HPDE6-E6E7 (cell line): ENCODE results near the gene DDX3Y.

ENCODE experiments used
- DNase-seq: peaks from one replicate; pipeline ENCODE4 v3.0.0; 2011; ENCODE audit warnings: missing footprints; ENCODE audit errors: extremely low spot score

The DDX3Y gene

DNA sequence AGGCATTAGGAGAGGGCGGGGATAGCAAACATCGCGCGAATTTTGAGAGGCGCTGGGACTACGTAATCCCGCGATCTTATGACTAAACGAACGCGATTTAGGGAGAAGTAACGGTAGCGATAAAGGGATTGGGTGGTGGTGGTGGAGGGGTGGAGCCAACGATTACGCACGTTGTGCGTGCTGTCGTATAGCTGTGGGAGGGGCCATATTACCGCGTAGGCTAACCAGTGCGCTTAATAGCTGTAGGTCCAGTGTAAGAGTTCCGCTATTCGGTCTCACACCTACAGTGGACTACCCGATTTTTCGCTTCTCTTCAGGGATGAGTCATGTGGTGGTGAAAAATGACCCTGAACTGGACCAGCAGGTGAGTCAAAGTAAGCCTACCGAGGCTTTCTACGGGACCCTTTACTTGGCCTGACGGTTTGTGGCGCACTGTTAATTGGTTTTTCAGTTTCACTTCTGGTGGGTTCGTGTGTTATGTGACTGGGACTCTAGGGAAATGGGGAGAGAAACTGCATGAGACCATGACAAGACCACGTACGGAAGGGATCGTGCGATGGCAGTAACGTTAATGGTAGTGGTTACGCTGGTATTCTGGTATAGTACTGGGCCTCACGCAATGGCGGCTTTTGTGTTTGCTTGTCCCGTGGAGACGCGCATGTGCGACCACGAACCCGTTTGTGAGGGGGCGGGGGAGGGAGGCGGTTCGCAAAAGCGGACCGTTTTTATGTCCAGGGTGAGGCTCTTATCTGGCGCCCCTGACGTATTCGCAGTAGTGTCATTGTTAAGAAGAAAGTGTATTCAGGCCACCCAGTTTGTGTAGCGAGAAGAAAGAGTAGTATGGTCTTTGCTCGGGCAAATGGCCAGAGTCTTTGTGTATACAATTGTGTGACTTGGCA, at the start of gene DDX3Y:
TSS of gene DDX3Y (plus strand) at position 251 of the 899 bp plus-strand sequence. CDS start at position 320, 69 bp downstream.
- DNase-seq: no peak

DNA sequence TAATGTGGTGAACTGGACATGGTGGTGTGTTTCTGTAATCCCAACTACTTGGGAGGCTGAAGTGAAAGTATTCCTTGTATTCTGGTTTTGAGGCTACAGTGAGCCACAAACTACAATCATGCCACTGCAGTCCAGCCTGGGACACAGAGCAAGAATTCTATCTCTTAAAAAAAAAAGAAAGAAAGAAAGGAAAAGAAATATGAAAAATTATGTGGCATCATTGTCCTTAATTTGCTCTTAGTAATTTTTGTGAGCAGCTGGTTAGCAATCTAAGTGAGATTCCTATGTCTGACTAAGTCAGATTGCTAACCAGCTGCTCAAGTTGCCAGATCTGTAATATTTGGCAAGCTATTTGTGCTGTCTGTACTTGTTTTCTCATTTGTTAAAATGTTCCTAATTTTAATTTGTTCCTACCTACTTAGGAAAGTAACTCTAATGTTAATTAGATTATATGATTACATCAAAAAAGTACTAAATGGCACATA, 48.8 kb upstream of the DDX3Y start:
- DNase-seq: no peak

DNA sequence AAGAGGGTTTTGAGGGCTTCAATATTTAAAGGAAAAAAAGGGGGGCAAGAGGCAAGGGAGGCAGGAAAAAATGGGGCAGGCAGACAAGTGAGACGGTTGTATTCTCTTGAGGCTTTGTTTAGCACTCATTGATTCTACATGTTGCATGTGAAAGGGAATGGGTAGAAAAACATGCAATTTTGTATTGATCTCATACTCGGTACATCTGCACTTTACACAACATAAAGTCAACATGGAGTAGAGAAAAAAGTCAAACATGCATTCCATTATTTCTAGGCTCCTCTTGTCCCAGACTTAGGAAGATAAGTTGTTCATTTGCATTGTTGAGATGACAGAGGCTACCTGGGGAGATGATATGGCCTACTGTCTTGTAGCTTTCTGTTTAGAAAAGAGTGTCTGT, 36.7 kb upstream of the DDX3Y start:
- DNase-seq: no peak

DNA sequence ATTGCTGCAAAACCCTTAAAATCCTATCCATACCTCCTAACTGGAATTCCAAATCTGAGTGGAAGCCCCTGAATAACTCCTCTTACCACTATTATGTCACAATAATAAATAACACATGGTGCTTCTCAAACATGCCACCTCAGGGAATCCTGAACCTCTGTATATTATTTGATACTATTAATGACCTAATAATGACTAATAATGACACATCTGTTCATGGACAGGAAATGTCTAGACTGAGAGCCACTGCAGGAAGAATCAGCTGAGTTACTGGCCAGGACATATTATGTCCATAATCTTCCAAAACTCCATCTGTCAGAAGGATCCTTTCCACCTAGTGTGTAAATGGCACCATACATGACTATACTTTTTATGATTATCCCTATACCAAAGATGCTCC, 7.7 kb upstream of the DDX3Y start:
- DNase-seq: no peak

DNA sequence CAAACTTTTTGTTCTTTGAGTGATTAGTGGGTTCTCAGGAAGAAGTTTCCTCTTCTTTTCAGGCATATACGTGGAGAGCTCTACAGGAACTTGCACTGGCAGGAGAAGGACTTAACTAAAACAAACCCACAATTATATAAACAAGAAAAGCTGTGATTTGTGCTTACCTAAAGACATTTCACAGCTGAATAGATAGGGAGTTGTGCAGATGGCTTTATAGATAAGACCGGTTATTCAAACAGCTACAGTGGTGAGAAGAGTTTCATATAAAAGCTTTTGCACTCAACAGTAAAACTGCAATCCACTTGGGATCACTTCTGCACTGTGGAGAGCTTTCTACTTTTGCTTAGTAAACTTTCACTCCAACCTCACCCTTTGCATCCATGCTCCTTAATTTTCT, 6.1 kb upstream of the DDX3Y start:
- no peak for DNase-seq

DNA sequence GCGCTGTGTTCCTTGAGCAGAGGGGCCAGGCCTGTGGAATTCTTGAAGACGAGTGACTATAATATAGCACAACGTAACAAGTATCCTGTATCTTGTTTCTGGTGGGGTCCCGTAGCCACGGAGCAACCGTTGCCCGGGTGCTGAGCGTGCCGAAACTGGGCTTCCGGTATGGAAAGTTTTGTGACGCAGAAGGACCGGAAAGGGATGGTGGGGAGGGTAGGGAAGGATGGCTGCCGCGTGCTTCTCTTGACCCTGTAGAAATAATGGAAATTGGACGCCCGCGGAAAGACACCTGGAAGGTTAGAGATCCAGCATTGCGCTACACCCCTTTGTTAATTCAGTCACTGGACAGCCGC, 827 bp downstream of the DDX3Y start:
- DNase-seq: no peak

DNA sequence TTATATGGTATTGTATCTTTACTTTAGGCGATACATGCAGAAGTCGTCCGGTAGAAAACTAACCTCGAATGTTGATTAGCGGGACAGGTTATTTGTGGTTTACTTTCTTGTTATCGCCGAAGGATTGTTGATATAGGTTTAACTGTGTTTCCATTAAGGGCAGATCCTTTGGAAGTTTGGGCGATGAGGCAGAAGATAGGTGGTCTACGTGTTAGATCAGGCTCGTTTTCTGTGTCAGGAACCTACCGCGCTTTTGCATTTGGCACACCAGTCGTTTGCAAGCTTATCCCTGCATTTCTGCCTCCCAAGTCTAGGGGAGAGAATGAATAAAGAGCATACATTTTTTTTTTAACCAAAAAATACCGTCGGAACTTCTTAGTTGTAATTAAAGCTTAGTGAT, 1.2 kb downstream of the DDX3Y start:
- DNase-seq: no peak

DNA sequence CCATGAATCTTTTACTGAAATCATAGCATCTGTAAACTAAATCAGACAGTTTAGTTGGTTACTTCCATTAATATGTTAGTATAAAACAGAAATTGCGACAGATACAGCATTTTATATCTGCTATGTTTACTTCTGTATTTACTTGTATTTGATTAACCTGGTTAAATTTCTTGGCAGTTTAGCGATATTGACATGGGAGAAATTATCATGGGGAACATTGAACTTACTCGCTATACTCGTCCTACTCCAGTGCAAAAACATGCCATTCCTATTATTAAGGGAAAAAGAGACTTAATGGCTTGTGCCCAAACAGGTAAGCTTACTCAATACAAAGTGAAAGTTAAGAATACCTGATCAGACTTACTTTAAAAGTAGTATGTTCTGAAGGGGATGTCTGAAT, 8.9 kb downstream of the DDX3Y start:
- no peak for DNase-seq

DNA sequence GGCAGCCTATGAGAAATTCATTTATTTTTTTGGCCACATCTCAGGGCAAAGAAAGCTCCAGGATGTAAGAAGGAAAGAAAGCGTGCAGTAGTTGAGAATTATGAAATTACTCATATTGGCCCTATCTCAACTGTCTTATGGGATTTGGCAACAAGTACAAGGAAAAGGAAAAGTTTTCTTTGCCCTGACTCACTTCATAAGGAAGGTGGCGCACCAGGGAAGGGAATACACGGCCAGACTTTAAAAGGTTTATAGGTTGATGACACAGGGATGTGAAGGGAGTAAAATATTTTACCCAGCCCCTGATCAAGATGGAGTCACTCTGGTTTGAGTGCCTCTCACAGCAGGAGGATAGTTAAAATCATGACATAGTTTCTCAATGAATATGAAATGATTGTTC, 23.4 kb downstream of the DDX3Y start:
- no peak for DNase-seq

DNA sequence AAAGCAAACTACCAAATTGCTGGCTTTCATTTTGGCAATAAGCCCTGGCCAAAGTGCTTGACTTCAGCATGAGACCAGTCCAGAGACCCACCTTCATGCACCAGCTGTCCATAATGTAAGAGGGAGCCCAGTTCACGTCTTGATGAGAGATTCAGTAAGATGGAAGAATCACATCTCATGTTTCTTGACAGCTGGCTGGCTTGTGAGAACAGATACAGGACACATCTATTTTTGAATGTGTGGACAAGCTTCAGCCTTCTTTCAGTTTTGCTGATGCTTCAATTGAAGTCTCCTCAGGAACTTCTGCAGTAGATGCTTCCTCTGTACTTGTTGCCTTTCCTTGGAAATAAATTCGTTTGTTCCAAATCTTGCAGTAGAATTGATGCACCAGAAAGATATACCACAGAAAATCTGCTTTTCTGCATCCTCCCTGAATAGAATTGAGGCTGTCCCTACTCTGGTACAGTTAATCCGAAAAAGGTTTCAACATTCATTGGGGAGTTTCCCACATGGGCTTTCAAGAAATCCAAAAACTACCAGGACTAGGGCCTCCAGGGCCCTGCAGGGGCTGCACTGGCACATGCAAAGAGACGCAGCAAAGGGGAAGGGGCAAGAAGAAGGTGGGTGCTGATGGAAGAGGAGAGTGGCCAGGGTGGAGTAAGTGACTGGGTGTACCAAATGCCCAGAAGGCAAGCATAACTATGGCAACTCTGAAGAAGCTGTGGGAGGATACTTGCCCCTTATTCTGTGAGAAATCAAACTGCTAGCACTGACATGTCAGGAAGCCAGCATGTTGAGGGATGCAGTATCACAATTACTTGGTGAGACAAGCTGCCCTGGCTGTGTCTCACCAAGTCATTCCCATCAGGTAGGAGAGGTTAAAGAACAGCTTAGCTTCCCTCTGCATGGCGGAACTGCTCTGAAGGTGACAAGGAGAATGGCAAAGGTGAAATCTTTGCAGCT, 37.3 kb downstream of the DDX3Y start:
- DNase-seq: no peak
